Peyer's patch (tissue), 4 donors: Measurements from ENCODE around the gene ARL4A.

Source experiments
- CTCF ChIP-seq, 6 experiments: fragments of 450-650 bp in 4 of 6; fragments of 200-600 bp in 2 of 6; sonication (generic) in 1 of 6; IDR thresholded peaks; one replicate each; pipeline ENCODE4 v1.5.1; 2017 to 2019; ENCODE audit warnings: antibody characterized with exemption in 6 of 6, mild to moderate bottlenecking in 3 of 6, moderate library complexity in 1 of 6
- POLR2A ChIP-seq, 2 donors: fragments of 450-650 bp; IDR thresholded peaks; one replicate each; pipeline ENCODE4 v1.5.1; 2017; ENCODE audit warnings: antibody characterized with exemption in 2 of 2, mild to moderate bottlenecking in 2 of 2, moderate library complexity in 2 of 2

GRCh38 chr7:12737836-12738235, 50.4 kb downstream of the ARL4A start:
- TF ChIP-seq CTCF (IDR thresholded peaks at IDR 0.05) (no peak), POLR2A (IDR thresholded peaks at IDR 0.05) (no peak)
